ENCODE measurements around the gene DPEP2. TPM values are rescaled to one million over a fixed set of nuclear protein-coding genes. Genes with fewer than 3 reads are reported as not detected.

DPEP2 gene
- total and polyA plus RNA-seq, 10 of the 15 experiments (the other 5 are each of a cell fraction or from before 2014, with no cell fraction given), result 0.04 to 4.0 (median 2.1) TPM

DNA sequence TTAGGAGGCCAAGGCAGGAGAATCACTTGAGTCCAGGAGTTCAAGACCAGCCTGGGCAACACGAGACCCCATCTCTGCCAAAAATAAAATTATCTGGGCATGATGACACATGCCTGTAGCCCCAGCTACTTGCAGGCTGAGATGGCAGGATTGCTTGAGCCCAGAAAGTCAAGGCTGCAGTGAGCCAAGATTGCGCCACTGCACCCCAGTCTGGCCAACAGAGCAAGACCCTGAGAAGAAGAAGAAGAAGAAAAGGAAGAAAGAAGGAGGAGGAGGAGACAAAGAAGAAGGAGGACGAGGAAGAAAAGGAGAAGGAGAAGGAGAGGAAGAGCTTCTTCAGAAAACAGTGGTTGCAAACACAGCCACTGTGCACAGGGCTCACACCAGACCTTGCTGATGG is 10.6 kb downstream of the DPEP2 start:
- DNase-seq (ENCODE audit: low read depth, low spot score) (no peak), FAIRE-seq (no peak), ATAC-seq (no peak)
- Histone ChIP-seq H3K4me3 (no peak overlapping the region), H3K27ac (ENCODE audit: control insufficient read depth, insufficient read depth) (no peak overlapping the region), H3K4me2 (ENCODE audit: control insufficient read depth, insufficient read depth) (no peak overlapping the region), H2AFZ (ENCODE audit: control insufficient read depth, low read depth, low read length) (no peak overlapping the region), H3K79me2 (ENCODE audit: control insufficient read depth, insufficient read depth, low read length) (no peaks in the 10 kb centered on the region), H3K27me3 (replicated peaks in 1 of 2; ENCODE audit: control insufficient read depth in 2 of 2, insufficient read depth in 2 of 2, low read length in 1 of 2) (no peaks in the 10 kb centered on the region), H3K9me3 (replicated peaks; ENCODE audit: control insufficient read depth, insufficient read depth, low read length) (no peaks in the 10 kb centered on the region), H3K4me1 (ENCODE audit: control insufficient read depth, insufficient read depth, low read length) (peaks cover 44% of the 10 kb centered on the region), H4K20me1 (ENCODE audit: control insufficient read depth, insufficient read depth) (no peaks in the 10 kb centered on the region), H3K9ac (ENCODE audit: control insufficient read depth, insufficient read depth, low read length) (no peak overlapping the region), H3K36me3 (ENCODE audit: control insufficient read depth in 2 of 2, insufficient read depth in 2 of 2, low read length in 1 of 2) (no peaks in the 10 kb centered on the region)
- ChIA-PET RAD21 (ENCODE audit: unreplicated experiment) (interaction anchor here (0.9 to 2.1 kb wide), 2 partner anchors 35 to 52 kb away, joined by 3 to 6 read pairs; partner anchors contain the start of genes DDX28 and DUS2), CTCF (interaction anchor here (0.8 to 1.3 kb wide), 5 partner anchors 34 to 240 kb away, joined by 3 to 5 read pairs (median 4); partner anchors contain the start of genes DDX28 and DUS2), POLR2A (interaction anchor here (1.4 to 1.5 kb wide), 2 partner anchors 23 to 86 kb away, joined by 5 to 6 read pairs; no protein-coding TSS in a partner anchor), SMC1A (ENCODE audit: uncharacterized antibody, unreplicated experiment) (interaction anchor here (1.1 kb wide), 1 partner anchor 48 kb away, joined by 3 read pairs; no protein-coding TSS in a partner anchor)
- 81% methylated on average over 3 of the region's 3 CpGs for WGBS (ENCODE audit: insufficient coverage, insufficient replicate concordance, low lambda C conversion rate, missing lambda C conversion rate)
- intact Hi-C loops (cut with micrococcal nuclease; ENCODE audit: unreplicated experiment), result no loop called here
- TF ChIP-seq RUNX3 (IDR thresholded peaks at IDR 0.05; ENCODE audit: low read length) (no peak), HDGF (IDR thresholded peaks at IDR 0.05) (0 out of 2 replicates have a peak, but pooled peaks have one; percentile 19)
- BruUV-seq (replicated peaks), result no TSS peak
- in situ Hi-C loops (cut with MboI), result no loop called here

DNA sequence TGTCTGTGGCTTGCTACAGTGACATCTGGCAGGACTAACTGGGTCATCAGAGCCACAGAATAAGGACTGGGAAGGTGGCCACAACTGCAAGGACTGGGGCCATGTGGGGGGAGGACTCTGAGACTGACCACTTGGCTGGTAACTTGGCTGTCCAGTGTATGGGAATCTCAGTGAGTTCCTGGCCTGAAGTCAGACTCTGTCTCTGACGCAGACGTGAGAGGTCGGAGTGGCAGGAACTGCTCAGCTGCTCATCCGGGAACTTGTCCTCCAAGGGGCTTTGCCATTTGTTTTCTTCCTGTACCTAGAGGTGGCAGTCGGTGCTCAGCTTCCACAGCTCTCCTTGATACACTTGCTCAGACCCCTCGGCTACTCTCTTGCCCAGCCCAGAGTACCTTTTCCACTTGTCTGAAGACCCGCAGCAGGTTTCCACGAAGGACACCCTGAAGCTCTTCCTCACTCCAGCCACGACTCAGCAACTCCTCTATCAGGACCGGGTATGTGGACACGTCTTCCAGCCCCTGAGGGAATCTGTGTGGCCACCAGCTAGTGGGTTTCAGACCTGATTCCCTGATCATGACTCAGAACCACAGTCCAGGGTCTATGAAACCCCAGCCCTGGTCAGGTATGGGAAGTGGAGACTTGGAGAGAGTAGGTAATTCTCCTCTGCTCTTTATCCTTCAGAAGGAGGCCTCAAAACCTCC is 11.7 kb downstream of the DPEP2 start:
- H3K4me2 ChIP-seq (ENCODE audit: control insufficient read depth, insufficient read depth), result no peak overlapping the region
- no peak overlapping the region for H2AFZ ChIP-seq (ENCODE audit: control insufficient read depth, low read depth, low read length)
- H3K36me3 ChIP-seq (ENCODE audit: control insufficient read depth in 2 of 2, insufficient read depth in 2 of 2, low read length in 1 of 2), result no peaks in the 10 kb centered on the region
- in situ Hi-C loops (cut with MboI), result no loop called here
- H3K27ac ChIP-seq (ENCODE audit: control insufficient read depth, insufficient read depth), result no peak overlapping the region
- no TSS peak for BruUV-seq (replicated peaks)
- WGBS (ENCODE audit: insufficient coverage, insufficient replicate concordance, low lambda C conversion rate, missing lambda C conversion rate), result 87% methylated on average over 11 of the region's 11 CpGs
- no peaks in the 10 kb centered on the region for H3K79me2 ChIP-seq (ENCODE audit: control insufficient read depth, insufficient read depth, low read length)
- ChIA-PET CTCF (interaction anchor here (1.1 kb wide), 1 partner anchor 38 kb away, joined by 3 read pairs; no protein-coding TSS in a partner anchor), SMC1A (ENCODE audit: uncharacterized antibody, unreplicated experiment) (interaction anchor here (0.6 to 1.9 kb wide), 5 partner anchors 12 to 575 kb away, joined by 3 to 7 read pairs (median 4); no protein-coding TSS in a partner anchor), POLR2A (interaction anchor here (0.6 to 2.0 kb wide), 4 partner anchors 18 to 98 kb away, joined by 4 to 7 read pairs (median 6); partner anchors contain the start of genes NFATC3 and PSMB10), RAD21 (ENCODE audit: unreplicated experiment) (interaction anchor here (1.5 to 2.1 kb wide), 2 partner anchors 52 to 53 kb away, joined by 3 to 6 read pairs; no protein-coding TSS in a partner anchor)
- intact Hi-C loops (cut with micrococcal nuclease; ENCODE audit: unreplicated experiment), result no loop called here
- no peaks in the 10 kb centered on the region for H3K9me3 ChIP-seq (replicated peaks; ENCODE audit: control insufficient read depth, insufficient read depth, low read length)
- ATAC-seq (no peak), FAIRE-seq (no peak), DNase-seq (ENCODE audit: low read depth, low spot score) (no peak)
- no peaks in the 10 kb centered on the region for H3K27me3 ChIP-seq (replicated peaks in 1 of 2; ENCODE audit: control insufficient read depth in 2 of 2, insufficient read depth in 2 of 2, low read length in 1 of 2)
- H3K9ac ChIP-seq (ENCODE audit: control insufficient read depth, insufficient read depth, low read length), result no peak overlapping the region
- peaks cover 39% of the 10 kb centered on the region for H3K4me1 ChIP-seq (ENCODE audit: control insufficient read depth, insufficient read depth, low read length)
- H4K20me1 ChIP-seq (ENCODE audit: control insufficient read depth, insufficient read depth), result no peaks in the 10 kb centered on the region
- no peak overlapping the region for H3K4me3 ChIP-seq
- TF ChIP-seq, protein P1, sequence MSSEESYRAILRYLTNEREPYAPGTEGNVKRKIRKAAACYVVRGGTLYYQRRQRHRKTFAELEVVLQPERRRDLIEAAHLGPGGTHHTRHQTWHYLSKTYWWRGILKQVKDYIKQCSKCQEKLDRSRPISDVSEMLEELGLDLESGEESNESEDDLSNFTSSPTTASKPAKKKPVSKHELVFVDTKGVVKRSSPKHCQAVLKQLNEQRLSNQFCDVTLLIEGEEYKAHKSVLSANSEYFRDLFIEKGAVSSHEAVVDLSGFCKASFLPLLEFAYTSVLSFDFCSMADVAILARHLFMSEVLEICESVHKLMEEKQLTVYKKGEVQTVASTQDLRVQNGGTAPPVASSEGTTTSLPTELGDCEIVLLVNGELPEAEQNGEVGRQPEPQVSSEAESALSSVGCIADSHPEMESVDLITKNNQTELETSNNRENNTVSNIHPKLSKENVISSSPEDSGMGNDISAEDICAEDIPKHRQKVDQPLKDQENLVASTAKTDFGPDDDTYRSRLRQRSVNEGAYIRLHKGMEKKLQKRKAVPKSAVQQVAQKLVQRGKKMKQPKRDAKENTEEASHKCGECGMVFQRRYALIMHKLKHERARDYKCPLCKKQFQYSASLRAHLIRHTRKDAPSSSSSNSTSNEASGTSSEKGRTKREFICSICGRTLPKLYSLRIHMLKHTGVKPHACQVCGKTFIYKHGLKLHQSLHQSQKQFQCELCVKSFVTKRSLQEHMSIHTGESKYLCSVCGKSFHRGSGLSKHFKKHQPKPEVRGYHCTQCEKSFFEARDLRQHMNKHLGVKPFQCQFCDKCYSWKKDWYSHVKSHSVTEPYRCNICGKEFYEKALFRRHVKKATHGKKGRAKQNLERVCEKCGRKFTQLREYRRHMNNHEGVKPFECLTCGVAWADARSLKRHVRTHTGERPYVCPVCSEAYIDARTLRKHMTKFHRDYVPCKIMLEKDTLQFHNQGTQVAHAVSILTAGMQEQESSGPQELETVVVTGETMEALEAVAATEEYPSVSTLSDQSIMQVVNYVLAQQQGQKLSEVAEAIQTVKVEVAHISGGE (CRISPR knock-in tag; IDR thresholded peaks at IDR 0.05), result no peak
- no peak for TF ChIP-seq SIX5 (IDR thresholded peaks at IDR 0.05; ENCODE audit: low read depth, low read length, severe bottlenecking)
- no peak for TF ChIP-seq POLR2AphosphoS2 (IDR thresholded peaks at IDR 0.05; ENCODE audit: low read depth, low read length)
- no peak for TF ChIP-seq BCL3 (IDR thresholded peaks at IDR 0.05; ENCODE audit: borderline replicate concordance, insufficient read depth, low read depth, low read length, poor library complexity, severe bottlenecking)
- no peak for TF ChIP-seq TARDBP (IDR thresholded peaks at IDR 0.05; ENCODE audit: borderline replicate concordance)

Measured in GM12878 (cell line).